ENCODE results near the gene BPIFB3. TPM values are rescaled to one million over a fixed set of nuclear protein-coding genes. Genes with fewer than 3 reads are reported as not detected.

BPIFB3 gene
- total RNA-seq, 1 experiment from 2014 or later: not detected

DNA sequence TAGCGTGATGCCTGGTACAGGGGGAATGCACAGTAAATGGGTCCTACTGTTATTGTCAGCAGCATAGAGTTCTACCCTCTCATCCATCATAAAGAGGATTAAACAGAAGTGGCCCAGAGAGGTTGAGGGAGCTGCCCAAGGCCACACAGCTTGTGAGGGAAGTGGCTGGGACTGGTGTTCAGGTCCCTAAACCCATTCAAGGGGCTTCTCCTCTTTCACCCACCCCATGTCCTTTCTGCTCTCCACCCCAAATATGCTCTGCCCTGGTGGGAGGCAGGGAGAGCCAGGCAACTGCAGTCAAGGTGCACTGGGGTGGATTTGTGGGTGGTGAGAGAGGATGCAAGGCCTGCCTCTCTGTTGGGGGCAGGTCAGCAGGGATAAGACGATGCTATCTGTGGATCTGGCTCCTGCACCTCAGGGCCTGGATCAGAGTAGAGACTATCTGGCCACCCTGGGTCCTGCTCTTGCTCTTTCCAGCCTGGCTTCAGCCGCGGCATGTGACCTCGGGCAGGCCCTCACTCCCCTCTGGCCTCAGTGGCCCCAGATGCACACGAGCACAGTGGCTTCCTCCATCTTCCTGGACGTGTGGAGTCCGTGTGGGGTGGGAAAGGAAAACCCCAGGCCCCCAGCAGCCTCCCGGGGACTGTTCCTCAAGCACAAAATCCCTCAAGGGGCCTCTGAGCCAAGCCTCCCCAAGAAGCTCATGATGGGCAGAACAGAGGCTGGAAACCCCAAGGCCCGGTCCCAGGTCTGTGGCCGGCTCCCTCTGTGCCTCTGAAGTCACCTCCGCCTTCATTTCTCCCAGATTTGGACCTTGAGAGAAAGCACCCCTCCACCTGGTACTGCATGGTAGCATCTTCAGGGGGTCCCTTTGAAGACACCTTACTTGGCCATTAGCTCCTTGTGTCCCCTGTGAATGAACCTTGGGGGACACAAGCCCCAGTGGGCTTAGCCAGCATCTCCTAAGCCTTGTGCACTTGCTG is 25.6 kb upstream of the BPIFB3 start:
- in situ Hi-C loops (cut with HindIII; ENCODE audit: low pct_unique_long_range_greater_than_20kb, low sequenced_read_pairs) (no loop called here), intact Hi-C loops (cut with micrococcal nuclease; ENCODE audit: unreplicated experiment) (no loop called here)
- H3K9me3 ChIP-seq (ENCODE audit: control insufficient read depth, insufficient read depth, low read depth, low read length): no peaks in the 10 kb centered on the region
- H3K27me3 ChIP-seq (ENCODE audit: control insufficient read depth, insufficient read depth, low read length): no peaks in the 10 kb centered on the region
- no peaks in the 10 kb centered on the region for H3K36me3 ChIP-seq (ENCODE audit: control insufficient read depth, insufficient read depth, low read length)
- H3K4me1 ChIP-seq (ENCODE audit: control insufficient read depth, insufficient read depth, low read length): no peaks in the 10 kb centered on the region
- H3K27ac ChIP-seq (ENCODE audit: low read length): no peak overlapping the region
- ATAC-seq: no peak
- ChIA-PET POLR2A (no interaction called here), CTCF (no interaction called here)
- no TSS peak for BruUV-seq (replicated peaks)
- DNase-seq (ENCODE audit: low read depth, low spot score): no peak
- H3K4me3 ChIP-seq (ENCODE audit: low read depth in 2 of 2, low read length in 2 of 2): no peak overlapping the region
- TF ChIP-seq, protein P1, sequence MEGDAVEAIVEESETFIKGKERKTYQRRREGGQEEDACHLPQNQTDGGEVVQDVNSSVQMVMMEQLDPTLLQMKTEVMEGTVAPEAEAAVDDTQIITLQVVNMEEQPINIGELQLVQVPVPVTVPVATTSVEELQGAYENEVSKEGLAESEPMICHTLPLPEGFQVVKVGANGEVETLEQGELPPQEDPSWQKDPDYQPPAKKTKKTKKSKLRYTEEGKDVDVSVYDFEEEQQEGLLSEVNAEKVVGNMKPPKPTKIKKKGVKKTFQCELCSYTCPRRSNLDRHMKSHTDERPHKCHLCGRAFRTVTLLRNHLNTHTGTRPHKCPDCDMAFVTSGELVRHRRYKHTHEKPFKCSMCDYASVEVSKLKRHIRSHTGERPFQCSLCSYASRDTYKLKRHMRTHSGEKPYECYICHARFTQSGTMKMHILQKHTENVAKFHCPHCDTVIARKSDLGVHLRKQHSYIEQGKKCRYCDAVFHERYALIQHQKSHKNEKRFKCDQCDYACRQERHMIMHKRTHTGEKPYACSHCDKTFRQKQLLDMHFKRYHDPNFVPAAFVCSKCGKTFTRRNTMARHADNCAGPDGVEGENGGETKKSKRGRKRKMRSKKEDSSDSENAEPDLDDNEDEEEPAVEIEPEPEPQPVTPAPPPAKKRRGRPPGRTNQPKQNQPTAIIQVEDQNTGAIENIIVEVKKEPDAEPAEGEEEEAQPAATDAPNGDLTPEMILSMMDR (IDR thresholded peaks at IDR 0.05): no peak
- TF ChIP-seq SIN3A (IDR thresholded peaks at IDR 0.05; ENCODE audit: borderline replicate concordance, insufficient read depth, low read depth, low read length) (no peak), POLR2AphosphoS5 (IDR thresholded peaks at IDR 0.05; ENCODE audit: low read depth, low read length) (no peak), REST (IDR thresholded peaks at IDR 0.05; ENCODE audit: insufficient read depth in 1 of 2, low read depth in 2 of 2, low read length in 1 of 2) (no peak), TCF7L2 (IDR thresholded peaks at IDR 0.05; ENCODE audit: low read depth, low read length) (no peak)

GRCh38 chr20:33028875-33029274 is 24.8 kb upstream of the BPIFB3 start:
- no TSS peak for BruUV-seq (replicated peaks)
- H3K9me3 ChIP-seq (ENCODE audit: control insufficient read depth, insufficient read depth, low read depth, low read length): no peaks in the 10 kb centered on the region
- ChIA-PET POLR2A (no interaction called here), CTCF (no interaction called here)
- in situ Hi-C loops (cut with HindIII; ENCODE audit: low pct_unique_long_range_greater_than_20kb, low sequenced_read_pairs): no loop called here
- H3K27ac ChIP-seq (ENCODE audit: low read length): no peak overlapping the region
- no peak overlapping the region for H3K4me3 ChIP-seq (ENCODE audit: low read depth in 2 of 2, low read length in 2 of 2)
- intact Hi-C loops (cut with micrococcal nuclease; ENCODE audit: unreplicated experiment): no loop called here
- DNase-seq (ENCODE audit: low read depth, low spot score) (no peak), ATAC-seq (no peak)
- TF ChIP-seq, protein P1 (IDR thresholded peaks at IDR 0.05): no peak
- TF ChIP-seq REST (IDR thresholded peaks at IDR 0.05; ENCODE audit: insufficient read depth in 1 of 2, low read depth in 2 of 2, low read length in 1 of 2) (no peak), SIN3A (IDR thresholded peaks at IDR 0.05; ENCODE audit: borderline replicate concordance, insufficient read depth, low read depth, low read length) (no peak), POLR2AphosphoS5 (IDR thresholded peaks at IDR 0.05; ENCODE audit: low read depth, low read length) (no peak), TCF7L2 (IDR thresholded peaks at IDR 0.05; ENCODE audit: low read depth, low read length) (no peak)
- H3K27me3 ChIP-seq (ENCODE audit: control insufficient read depth, insufficient read depth, low read length): no peaks in the 10 kb centered on the region
- no peaks in the 10 kb centered on the region for H3K4me1 ChIP-seq (ENCODE audit: control insufficient read depth, insufficient read depth, low read length)
- no peaks in the 10 kb centered on the region for H3K36me3 ChIP-seq (ENCODE audit: control insufficient read depth, insufficient read depth, low read length)

Measured in Panc1 (cell line).